Measurements from ENCODE around the gene AEBP2.
"Not testable (repeated sequence)": the region's sequence is repeated elsewhere in the genome, so short reads cannot be mapped to it uniquely, and the experiment has no call there.

AEBP2 gene, protein sequence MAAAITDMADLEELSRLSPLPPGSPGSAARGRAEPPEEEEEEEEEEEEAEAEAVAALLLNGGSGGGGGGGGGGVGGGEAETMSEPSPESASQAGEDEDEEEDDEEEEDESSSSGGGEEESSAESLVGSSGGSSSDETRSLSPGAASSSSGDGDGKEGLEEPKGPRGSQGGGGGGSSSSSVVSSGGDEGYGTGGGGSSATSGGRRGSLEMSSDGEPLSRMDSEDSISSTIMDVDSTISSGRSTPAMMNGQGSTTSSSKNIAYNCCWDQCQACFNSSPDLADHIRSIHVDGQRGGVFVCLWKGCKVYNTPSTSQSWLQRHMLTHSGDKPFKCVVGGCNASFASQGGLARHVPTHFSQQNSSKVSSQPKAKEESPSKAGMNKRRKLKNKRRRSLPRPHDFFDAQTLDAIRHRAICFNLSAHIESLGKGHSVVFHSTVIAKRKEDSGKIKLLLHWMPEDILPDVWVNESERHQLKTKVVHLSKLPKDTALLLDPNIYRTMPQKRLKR

GRCh38 chr12:19439059-19440018, at the start of gene AEBP2:
AEBP2 (plus strand) TSS chr12:19439492; CDS start chr12:19439700, 208 bp downstream.
- peak; percentile 70 for DNase-seq

GRCh38 chr12:19390051-19390598, 49.2 kb upstream of the AEBP2 start:
- DNase-seq = no peak

- not testable (repeated sequence) for DNase-seq
These were observed 46.6 kb upstream of the AEBP2 start for GRCh38 chr12:19392644-19393043.

GRCh38 chr12:19394385-19394784, 44.9 kb upstream of the AEBP2 start:
- DNase-seq = no peak

DNA sequence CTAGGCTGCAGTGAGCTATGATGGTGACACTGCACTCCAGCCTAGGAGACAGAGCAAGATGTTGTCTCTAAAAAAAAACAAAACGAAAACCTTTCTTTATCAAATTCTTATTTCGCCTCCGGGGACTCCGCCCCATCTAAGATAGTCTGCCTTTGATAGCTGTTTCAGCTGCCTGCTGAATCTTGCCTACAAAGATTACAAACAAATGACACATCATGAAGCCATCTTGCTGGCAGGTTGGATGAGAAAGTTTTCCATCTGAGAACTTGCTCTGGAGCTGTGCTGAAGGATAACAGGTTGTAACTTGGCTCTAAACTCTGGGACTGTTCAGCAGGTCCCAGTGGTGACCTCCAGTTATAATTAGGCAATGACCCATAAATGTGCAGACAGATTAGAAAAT, 41.8 kb upstream of the AEBP2 start:
- no peak for DNase-seq

GRCh38 chr12:19398376-19399363, 40.6 kb upstream of the AEBP2 start:
- DNase-seq = no peak

- DNase-seq = not testable (repeated sequence)
These were observed 38.5 kb upstream of the AEBP2 start for GRCh38 chr12:19400649-19401285.

GRCh38 chr12:19402211-19402610, 37.1 kb upstream of the AEBP2 start:
- no peak for DNase-seq

- no peak for DNase-seq
These were observed 36.4 kb upstream of the AEBP2 start for GRCh38 chr12:19402743-19403431.

DNA sequence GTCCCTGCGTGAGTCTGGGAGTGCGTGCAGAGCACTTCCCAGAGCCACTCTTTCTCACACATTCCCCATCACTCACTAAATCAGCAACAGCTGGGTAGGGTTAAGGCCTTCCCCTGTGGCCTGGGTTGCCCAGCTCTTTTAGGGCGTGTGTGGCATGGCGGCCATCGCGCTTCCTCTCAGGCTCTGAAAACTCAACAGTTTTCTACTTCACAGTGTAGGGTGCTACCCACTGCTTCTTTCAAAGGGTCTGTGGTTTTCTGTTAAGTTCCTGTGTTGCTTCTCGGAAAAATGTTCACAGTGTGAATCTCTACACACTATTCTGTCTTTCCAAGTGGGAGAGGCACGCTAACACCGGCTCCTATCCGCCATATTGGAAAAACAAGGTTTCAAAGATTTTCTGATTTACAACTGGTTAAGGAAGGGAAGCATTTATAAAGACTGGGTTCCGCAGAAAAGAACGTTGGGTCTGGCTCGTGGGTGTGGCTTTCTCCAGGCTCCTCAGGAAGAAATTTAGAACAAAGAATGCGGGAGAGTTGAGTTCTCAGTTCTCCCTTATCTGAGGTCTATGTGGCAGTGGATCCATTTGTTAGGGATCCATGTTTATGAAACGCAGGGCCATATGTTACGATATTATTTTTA, 34.9 kb upstream of the AEBP2 start:
- DNase-seq = no peak

GRCh38 chr12:19409376-19409775, 29.9 kb upstream of the AEBP2 start:
- no peak for DNase-seq

GRCh38 chr12:19410211-19410610, 29.1 kb upstream of the AEBP2 start:
- no peak for DNase-seq

DNA sequence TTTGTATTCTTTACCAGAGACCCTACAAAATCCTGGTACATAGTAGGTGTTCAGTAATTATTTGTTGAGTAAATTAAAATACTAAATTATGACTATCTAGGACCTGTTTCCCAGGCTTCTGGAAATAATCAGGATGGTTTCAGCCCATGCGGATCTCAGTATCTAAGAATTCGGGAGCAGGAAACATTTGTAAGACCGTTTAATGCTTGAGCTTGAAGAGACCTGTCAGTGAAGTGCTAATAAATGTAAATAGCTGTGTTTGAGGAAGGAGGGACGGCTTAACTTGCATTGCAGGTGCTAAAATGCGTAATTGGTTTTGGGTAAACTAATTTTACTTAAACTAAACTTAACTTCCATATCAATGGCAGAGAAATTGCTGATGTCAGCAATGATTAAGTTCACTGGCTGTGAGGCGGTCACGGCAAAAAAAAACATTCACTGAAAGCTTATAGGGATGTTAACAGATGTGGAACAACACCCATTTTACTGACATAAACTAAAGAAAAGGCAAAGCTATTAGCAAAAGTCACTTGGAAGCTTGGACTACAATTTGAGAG, 28.6 kb upstream of the AEBP2 start:
- no peak for DNase-seq

GRCh38 chr12:19411234-19412204, 27.8 kb upstream of the AEBP2 start:
- DNase-seq = no peak

GRCh38 chr12:19412844-19413243, 26.4 kb upstream of the AEBP2 start:
- DNase-seq = no peak

DNA sequence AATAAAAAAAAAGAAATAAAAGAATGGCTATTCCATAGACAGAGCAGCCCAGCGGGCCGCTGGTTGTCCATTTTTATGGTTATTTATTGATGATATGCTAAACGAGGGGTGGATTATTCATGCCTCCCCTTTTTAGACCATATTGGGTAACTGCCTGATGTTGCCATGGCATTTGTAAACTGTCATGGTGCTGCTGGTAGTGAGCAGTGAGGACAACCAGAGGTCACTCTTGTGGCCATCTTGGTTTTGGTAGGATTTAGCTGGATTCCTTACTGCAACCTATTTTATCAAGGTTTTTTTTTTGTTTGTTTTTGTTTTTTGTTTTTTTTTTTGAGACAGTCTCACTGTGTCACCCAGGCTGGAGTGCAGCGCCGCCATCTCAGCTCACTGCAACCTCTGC, 25.7 kb upstream of the AEBP2 start:
- not testable (repeated sequence) for DNase-seq

DNA sequence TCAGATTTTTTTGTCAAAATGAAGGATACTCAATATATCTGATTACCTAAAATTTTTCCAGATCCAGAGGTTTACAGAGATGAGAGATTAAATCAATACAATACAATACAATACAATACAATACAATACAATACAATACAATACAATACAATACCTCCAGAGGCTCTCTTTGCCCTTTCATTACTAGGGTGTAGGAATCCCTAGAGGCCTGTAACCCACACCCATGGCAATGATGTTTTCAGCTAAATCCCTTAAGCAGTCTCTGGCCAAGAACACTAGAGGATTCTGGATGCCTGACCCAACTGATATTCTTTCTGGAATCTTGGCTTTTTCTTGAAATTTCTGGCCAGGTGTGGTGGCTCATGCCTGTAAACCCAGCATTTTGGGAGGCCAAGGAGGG, 23.7 kb upstream of the AEBP2 start:
- no peak for DNase-seq

DNA sequence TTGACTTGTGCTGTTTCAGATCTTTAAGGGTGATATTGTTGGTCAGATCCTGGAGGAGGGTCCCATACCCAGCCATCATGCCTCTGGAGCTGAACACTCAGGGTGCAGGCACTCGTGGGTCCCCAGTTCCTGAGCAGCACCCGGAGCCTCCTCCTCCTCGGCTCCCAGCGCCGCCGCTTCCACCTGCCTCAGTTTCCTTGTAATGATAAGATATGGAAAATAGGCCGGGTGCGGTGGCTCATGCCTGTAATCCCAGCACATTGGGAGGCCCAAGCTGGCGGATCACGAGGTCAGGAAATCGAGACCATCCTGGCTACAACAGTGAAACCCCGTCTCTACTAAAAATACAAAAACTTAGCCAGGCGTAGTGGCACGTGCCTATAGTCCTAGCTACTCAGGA, 20.2 kb upstream of the AEBP2 start:
- no peak for DNase-seq
